Retinal pigment epithelial cell (primary cell): ENCODE results near the gene DHRSX.
"Not testable (repeated sequence)": the region's sequence is repeated elsewhere in the genome, so short reads cannot be mapped to it uniquely, and the experiment has no call there.

Source experiments
- DNase-seq: peaks from one replicate; pipeline ENCODE4 v3.0.0-alpha.2; 2010; ENCODE audit warnings: low read depth
- H3K4me3 ChIP-seq: 2 replicates; pipeline ENCODE4 v1.5.1; 2011; ENCODE audit warnings: mild to moderate bottlenecking, low read length, control low read depth, moderate library complexity
- TF ChIP-seq, protein P1 (sequence below): conservative IDR thresholded peaks from 2 replicates; pipeline ENCODE4 v1.5.1; 2011; ENCODE audit warnings: low read depth, low read length, control low read depth, inconsistent platforms

DHRSX gene

GRCh38 chrX:2542826-2543521 lies 42.2 kb upstream of the DHRSX start:
- TF ChIP-seq, protein P1, sequence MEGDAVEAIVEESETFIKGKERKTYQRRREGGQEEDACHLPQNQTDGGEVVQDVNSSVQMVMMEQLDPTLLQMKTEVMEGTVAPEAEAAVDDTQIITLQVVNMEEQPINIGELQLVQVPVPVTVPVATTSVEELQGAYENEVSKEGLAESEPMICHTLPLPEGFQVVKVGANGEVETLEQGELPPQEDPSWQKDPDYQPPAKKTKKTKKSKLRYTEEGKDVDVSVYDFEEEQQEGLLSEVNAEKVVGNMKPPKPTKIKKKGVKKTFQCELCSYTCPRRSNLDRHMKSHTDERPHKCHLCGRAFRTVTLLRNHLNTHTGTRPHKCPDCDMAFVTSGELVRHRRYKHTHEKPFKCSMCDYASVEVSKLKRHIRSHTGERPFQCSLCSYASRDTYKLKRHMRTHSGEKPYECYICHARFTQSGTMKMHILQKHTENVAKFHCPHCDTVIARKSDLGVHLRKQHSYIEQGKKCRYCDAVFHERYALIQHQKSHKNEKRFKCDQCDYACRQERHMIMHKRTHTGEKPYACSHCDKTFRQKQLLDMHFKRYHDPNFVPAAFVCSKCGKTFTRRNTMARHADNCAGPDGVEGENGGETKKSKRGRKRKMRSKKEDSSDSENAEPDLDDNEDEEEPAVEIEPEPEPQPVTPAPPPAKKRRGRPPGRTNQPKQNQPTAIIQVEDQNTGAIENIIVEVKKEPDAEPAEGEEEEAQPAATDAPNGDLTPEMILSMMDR, result no peak
- no peak for DNase-seq

GRCh38 chrX:2541603-2542002 lies 40.8 kb upstream of the DHRSX start:
- no peak for DNase-seq
- TF ChIP-seq, protein P1, result no peak
- H3K4me3 ChIP-seq, result no peak overlapping the region

More at GRCh38 chrX:2542826-2543521, 42.2 kb upstream of the DHRSX start:
- H3K4me3 ChIP-seq, result no peak overlapping the region

- TF ChIP-seq, protein P1, result no peak
- DNase-seq, result no peak
Observed at GRCh38 chrX:2540426-2540947, 39.7 kb upstream of the DHRSX start.

GRCh38 chrX:2539586-2539985 lies 38.8 kb upstream of the DHRSX start:
- no peak for DNase-seq
- H3K4me3 ChIP-seq, result no peak overlapping the region
- TF ChIP-seq, protein P1, result no peak

More at GRCh38 chrX:2540426-2540947, 39.7 kb upstream of the DHRSX start:
- no peak overlapping the region for H3K4me3 ChIP-seq

GRCh38 chrX:2538031-2538757 lies 37.4 kb upstream of the DHRSX start:
- peak; percentile 1 for DNase-seq
- TF ChIP-seq, protein P1, result no peak
- no peak overlapping the region for H3K4me3 ChIP-seq

- DNase-seq, result no peak
- TF ChIP-seq, protein P1, result no peak
- H3K4me3 ChIP-seq, result no peak overlapping the region
Observed at GRCh38 chrX:2536974-2537373, 36.2 kb upstream of the DHRSX start.

DNA sequence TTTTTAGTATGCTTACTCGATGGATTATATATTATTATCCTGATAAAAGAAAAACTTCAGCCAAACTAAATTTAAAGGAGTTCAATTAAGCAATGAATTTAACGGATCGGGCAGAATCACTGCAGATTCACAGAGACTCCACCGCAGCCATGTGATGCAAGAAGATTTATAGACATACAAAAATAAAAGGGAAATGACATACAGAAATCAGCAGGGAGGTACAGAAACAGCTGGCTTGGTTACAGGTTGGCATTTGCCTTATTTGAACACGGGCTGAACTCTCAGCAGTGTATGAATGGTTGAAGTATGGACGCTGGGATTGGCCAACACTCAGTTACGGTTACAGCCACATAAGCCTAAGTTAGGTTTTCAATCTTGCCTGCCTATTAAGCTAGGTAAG lies 35.4 kb upstream of the DHRSX start:
- DNase-seq, result no peak
- TF ChIP-seq, protein P1, result no peak
- H3K4me3 ChIP-seq, result no peak overlapping the region

DNA sequence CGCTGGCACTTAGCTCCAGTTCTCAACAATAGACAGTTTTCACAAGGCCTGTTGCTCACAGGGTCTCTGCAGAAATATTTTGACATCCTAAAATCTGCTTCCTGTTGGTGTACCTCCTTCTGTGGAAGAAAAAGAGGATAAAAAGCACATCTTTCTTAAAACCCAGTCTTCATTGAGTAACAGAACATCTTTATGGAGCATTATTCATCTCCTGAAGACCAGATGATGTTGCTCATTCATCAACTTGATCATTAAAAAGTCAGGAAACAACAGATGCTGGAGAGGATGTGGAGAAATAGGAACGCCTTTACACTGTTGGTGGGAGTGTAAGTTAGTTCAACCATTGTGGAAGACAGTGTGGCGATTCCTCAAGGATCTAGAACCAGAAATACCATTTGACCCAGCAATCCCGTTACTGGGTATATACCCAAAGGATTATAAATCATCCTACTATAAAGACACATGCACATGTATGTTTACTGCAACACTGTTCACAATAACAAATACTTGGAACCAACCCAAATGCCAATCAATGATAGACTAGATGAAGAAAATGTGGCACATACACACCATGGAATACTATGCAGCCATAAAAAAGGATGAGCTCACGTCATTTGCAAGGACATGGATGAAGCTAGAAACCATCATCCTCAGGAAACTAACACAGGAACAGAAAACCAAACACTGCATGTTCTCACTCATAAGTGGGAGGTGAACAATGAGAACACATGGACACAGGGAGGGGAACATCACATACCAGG lies 33.7 kb upstream of the DHRSX start:
- not testable (repeated sequence) for H3K4me3 ChIP-seq, DNase-seq
